Fibroblast of the aortic adventitia (primary cell): ENCODE measurements around the gene MX1. TPM values are rescaled to one million over a fixed set of nuclear protein-coding genes. Genes with fewer than 3 reads are reported as not detected.

Experiments
- DNase-seq: peaks from one replicate; pipeline ENCODE4 v3.0.0-alpha.2; 2010; ENCODE audit warnings: low read depth
- H3K4me3 ChIP-seq: 2 replicates; pipeline ENCODE4 v1.5.1; 2011; ENCODE audit warnings: low read depth, mild to moderate bottlenecking, control low read depth, low read length, moderate library complexity
- total RNA-seq: library from RNA; depleted of rRNA; stranded (reverse); fragments of >200 nt; gene quantifications from 2 replicates; pipeline ENCODE4 v1.2.3, GENCODE V29; 2012; ENCODE audit warnings: low replicate concordance
- TF ChIP-seq, protein P1 (sequence below): IDR thresholded peaks from 2 replicates; pipeline ENCODE4 v1.5.1; 2011; ENCODE audit warnings: mild to moderate bottlenecking, low read length, control low read depth, inconsistent platforms; ENCODE audit not compliant: insufficient read depth

The MX1 gene
- total RNA-seq, 1 donor = 3.2 TPM

- TF ChIP-seq, protein P1, sequence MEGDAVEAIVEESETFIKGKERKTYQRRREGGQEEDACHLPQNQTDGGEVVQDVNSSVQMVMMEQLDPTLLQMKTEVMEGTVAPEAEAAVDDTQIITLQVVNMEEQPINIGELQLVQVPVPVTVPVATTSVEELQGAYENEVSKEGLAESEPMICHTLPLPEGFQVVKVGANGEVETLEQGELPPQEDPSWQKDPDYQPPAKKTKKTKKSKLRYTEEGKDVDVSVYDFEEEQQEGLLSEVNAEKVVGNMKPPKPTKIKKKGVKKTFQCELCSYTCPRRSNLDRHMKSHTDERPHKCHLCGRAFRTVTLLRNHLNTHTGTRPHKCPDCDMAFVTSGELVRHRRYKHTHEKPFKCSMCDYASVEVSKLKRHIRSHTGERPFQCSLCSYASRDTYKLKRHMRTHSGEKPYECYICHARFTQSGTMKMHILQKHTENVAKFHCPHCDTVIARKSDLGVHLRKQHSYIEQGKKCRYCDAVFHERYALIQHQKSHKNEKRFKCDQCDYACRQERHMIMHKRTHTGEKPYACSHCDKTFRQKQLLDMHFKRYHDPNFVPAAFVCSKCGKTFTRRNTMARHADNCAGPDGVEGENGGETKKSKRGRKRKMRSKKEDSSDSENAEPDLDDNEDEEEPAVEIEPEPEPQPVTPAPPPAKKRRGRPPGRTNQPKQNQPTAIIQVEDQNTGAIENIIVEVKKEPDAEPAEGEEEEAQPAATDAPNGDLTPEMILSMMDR = no peak
- no peak for DNase-seq
- no peak overlapping the region for H3K4me3 ChIP-seq
Measured at GRCh38 chr21:41447356-41447755, 21.3 kb downstream of the MX1 start.

DNA sequence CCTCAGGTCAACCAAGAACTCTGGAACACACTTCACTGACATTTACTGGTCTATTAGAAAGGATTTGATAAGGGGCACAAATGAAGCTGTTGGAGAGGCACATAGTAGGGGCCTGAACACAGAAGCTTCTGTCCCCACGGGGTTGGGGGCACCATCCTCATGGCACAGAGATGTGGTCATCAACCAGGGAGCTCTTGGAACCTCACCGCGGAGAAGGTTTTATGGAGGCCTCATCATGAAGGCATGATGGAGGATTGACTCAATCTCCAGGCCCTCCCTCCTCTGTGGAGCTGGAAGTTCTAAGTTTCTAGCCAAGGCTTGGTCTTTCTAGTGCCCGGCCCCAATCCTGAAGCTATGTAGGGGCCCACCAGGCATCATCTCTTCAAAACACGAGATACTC is 23.6 kb downstream of the MX1 start:
- DNase-seq = no peak
- TF ChIP-seq, protein P1 = no peak
- no peak overlapping the region for H3K4me3 ChIP-seq

DNA sequence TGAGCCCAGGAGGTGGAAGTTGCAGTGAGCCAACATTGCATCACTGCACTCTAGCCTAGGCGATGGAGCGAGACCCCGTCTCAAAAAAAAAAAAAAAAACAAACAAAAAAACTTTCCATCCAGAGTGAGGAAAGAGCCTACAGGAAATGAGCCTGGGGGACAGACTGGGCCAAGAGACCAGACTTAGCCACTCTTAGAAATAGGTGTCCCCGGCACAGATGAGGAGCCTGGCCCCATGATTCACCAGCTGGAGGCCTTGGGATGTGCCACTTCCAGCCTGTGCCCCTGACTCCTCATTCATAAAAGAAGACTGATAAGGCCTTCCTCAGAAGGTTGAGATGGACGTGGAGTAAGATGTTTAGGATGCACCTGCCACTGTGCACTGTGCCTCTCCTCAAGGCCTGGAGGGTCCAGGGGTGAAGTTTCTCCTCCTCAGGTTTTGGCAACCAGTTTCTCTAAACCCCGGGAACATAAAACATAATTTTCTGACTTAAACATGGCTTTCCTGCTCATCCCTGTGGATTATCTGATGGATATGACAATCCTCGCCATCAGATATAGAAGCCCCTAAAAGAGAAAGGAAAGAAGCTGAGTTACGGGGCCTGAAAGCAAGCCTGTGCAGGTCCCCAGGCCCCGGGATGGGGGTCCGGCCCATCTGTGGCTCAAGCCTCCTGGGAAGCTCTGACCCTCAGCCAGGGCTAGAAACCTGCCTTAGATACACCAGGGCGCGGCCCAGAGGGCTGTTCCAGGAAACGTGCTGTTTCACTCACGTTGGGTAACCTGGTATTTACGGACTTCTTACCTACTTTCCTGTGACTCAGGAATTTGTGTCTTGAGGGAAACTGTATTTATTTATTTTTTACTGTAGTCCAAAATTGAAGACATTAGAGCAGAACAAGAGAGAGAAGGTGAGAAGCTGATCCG is 26.0 kb downstream of the MX1 start:
- TF ChIP-seq, protein P1 = no peak
- DNase-seq = no peak

GRCh38 chr21:41453198-41453597 is 27.2 kb downstream of the MX1 start:
- no peak for DNase-seq
- no peak overlapping the region for H3K4me3 ChIP-seq
- TF ChIP-seq, protein P1 = no peak

More for the DNA sequence above, 26.0 kb downstream of the MX1 start:
- no peak overlapping the region for H3K4me3 ChIP-seq

- no peak for DNase-seq
- no peak overlapping the region for H3K4me3 ChIP-seq
- TF ChIP-seq, protein P1 = no peak
Measured at GRCh38 chr21:41453761-41454160, 27.7 kb downstream of the MX1 start.

DNA sequence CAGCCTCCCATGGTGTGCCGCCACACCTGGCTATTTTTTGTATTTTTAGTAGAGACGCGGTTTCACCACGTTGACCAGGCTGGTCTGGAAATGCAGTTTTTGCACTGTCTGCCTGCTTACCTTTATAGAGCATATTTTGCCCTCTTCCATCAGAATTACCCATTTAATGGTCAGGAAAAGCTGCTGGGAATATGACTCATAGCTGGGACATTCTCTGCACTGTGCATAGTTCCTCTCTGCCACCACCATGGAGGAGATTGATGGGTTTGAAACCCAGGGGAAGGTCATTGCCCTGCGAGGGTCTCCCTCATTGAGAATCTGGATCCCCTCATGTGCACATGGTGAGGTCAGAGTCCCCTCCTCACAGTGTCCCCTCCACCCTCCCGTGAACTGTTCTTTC is 32.1 kb downstream of the MX1 start:
- TF ChIP-seq, protein P1 = no peak
- no peak for DNase-seq

More for the DNA sequence above, 32.1 kb downstream of the MX1 start:
- no peak overlapping the region for H3K4me3 ChIP-seq
